Loucy (cell line): ENCODE results near the gene ZNF516.

Experiments used
- H2AFZ ChIP-seq: fragments of 200-600 bp; sonication (generic); 2 replicates; pipeline ENCODE4 v1.6.0; 2016; ENCODE audit warnings: antibody characterized with exemption, mild to moderate bottlenecking, low read length, moderate library complexity
- H3F3A ChIP-seq: fragments of 200-600 bp; 2 replicates; pipeline ENCODE4 v1.6.0; 2016; ENCODE audit warnings: antibody characterized with exemption, low read depth, mild to moderate bottlenecking
- H3K27me3 ChIP-seq: fragments of 200-600 bp; sonication (generic); 2 replicates; pipeline ENCODE4 v1.6.1; 2014; ENCODE audit warnings: low read length, mild to moderate bottlenecking; ENCODE audit not compliant: insufficient read depth, poor library complexity, severe bottlenecking
- H3K36me3 ChIP-seq: fragments of 200-600 bp; sonication (generic); 2 replicates; pipeline ENCODE4 v1.6.1; 2016; ENCODE audit warnings: low read length; ENCODE audit not compliant: insufficient read depth
- H3K4me1 ChIP-seq: fragments of 200-600 bp; sonication (generic); 2 replicates; pipeline ENCODE4 v1.5.1; 2014; ENCODE audit warnings: low read length, mild to moderate bottlenecking; ENCODE audit not compliant: insufficient read depth, poor library complexity, severe bottlenecking
- H3K4me2 ChIP-seq: fragments of 200-600 bp; sonication (generic); 2 replicates; pipeline ENCODE4 v1.6.0; 2014; ENCODE audit warnings: antibody characterized with exemption, low read length, low read depth, mild to moderate bottlenecking; ENCODE audit not compliant: poor library complexity, severe bottlenecking
- H3K4me3 ChIP-seq: fragments of 200-600 bp; sonication (generic); 2 replicates; pipeline ENCODE4 v1.5.1; 2014; ENCODE audit warnings: low read length, mild to moderate bottlenecking, mixed read lengths; ENCODE audit not compliant: poor library complexity, severe bottlenecking
- H3K79me2 ChIP-seq: fragments of 200-600 bp; sonication (generic); 2 replicates; pipeline ENCODE4 v1.6.1; 2014; ENCODE audit warnings: low read length; ENCODE audit not compliant: insufficient read depth
- H3K9ac ChIP-seq: fragments of 200-600 bp; sonication (generic); 2 replicates; pipeline ENCODE4 v1.6.0; 2014; ENCODE audit warnings: mild to moderate bottlenecking, low read depth, low read length, moderate library complexity; ENCODE audit not compliant: poor library complexity, severe bottlenecking
- H3K9me2 ChIP-seq: fragments of 200-600 bp; sonication (generic); replicated peaks from 2 replicates; pipeline ENCODE4 v1.6.1; 2016; ENCODE audit warnings: low read depth, low read length, mixed read lengths
- H3K9me3 ChIP-seq: fragments of 200-600 bp; sonication (generic); 2 replicates; pipeline ENCODE4 v1.6.1; 2014; ENCODE audit warnings: mild to moderate bottlenecking, antibody characterized with exemption, low read length, low read depth; ENCODE audit not compliant: insufficient read depth
- H4K20me1 ChIP-seq: fragments of 200-600 bp; sonication (generic); 2 replicates; pipeline ENCODE4 v1.6.0; 2014; ENCODE audit warnings: antibody characterized with exemption, low read length, mild to moderate bottlenecking; ENCODE audit not compliant: insufficient read depth, poor library complexity, severe bottlenecking
- EZH2phosphoT487 ChIP-seq: fragments of 200-600 bp; IDR thresholded peaks from 2 replicates; pipeline ENCODE4 v1.6.1; 2018; ENCODE audit warnings: antibody characterized with exemption, mild to moderate bottlenecking, moderate library complexity, borderline replicate concordance
- TF ChIP-seq, protein P1 (sequence below): fragments of 200-600 bp; sonication (generic); conservative IDR thresholded peaks from 2 replicates; pipeline ENCODE4 v1.5.1; 2014; ENCODE audit warnings: mild to moderate bottlenecking, antibody characterized with exemption, low read length

ZNF516 gene

DNA sequence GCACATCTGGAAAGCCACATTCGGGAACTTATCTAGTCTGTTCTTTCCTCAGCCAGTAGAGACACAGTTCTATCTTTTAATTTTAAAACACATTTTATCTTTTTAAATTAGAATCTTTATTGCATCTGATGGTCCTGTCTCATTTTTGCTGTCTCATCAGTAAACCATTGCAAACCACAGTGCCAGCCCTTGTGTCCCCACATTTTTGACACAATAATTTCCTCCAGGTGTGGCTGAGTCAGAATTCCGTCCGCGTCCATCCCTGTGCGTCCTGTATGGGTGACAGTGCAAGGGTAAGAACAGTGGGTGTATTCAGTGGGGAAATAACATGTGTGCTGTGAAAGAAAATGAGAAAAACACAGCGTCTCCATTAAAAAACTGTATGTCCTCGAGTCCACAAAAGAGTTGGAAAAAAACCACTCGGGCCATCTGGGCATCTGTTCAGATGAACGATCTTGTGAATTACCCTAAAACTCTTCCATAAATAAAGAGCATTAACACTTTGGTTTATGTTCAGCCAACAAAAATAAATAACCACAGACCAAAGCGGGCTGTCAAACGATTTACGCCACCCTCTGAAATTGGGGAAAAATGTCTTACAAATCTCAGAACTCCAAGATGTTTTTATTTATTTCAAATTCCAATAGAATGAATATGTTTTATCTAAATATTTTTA, 137.3 kb downstream of the ZNF516 start:
- no peaks in the 10 kb centered on the region for H3K9me2 ChIP-seq
- no peaks in the 10 kb centered on the region for H4K20me1 ChIP-seq
- no peaks in the 10 kb centered on the region for H3K4me1 ChIP-seq
- no peak overlapping the region for H2AFZ ChIP-seq
- no peaks in the 10 kb centered on the region for H3K27me3 ChIP-seq
- no peaks in the 10 kb centered on the region for H3F3A ChIP-seq
- no peak overlapping the region for H3K4me3 ChIP-seq
- TF ChIP-seq, protein P1, sequence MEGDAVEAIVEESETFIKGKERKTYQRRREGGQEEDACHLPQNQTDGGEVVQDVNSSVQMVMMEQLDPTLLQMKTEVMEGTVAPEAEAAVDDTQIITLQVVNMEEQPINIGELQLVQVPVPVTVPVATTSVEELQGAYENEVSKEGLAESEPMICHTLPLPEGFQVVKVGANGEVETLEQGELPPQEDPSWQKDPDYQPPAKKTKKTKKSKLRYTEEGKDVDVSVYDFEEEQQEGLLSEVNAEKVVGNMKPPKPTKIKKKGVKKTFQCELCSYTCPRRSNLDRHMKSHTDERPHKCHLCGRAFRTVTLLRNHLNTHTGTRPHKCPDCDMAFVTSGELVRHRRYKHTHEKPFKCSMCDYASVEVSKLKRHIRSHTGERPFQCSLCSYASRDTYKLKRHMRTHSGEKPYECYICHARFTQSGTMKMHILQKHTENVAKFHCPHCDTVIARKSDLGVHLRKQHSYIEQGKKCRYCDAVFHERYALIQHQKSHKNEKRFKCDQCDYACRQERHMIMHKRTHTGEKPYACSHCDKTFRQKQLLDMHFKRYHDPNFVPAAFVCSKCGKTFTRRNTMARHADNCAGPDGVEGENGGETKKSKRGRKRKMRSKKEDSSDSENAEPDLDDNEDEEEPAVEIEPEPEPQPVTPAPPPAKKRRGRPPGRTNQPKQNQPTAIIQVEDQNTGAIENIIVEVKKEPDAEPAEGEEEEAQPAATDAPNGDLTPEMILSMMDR, result no peak
- no peak for TF ChIP-seq EZH2phosphoT487
- H3K36me3 ChIP-seq, result no peaks in the 10 kb centered on the region
- H3K79me2 ChIP-seq, result no peaks in the 10 kb centered on the region
- no peak overlapping the region for H3K4me2 ChIP-seq
- H3K9me3 ChIP-seq, result no peaks in the 10 kb centered on the region
- H3K9ac ChIP-seq, result no peak overlapping the region

DNA sequence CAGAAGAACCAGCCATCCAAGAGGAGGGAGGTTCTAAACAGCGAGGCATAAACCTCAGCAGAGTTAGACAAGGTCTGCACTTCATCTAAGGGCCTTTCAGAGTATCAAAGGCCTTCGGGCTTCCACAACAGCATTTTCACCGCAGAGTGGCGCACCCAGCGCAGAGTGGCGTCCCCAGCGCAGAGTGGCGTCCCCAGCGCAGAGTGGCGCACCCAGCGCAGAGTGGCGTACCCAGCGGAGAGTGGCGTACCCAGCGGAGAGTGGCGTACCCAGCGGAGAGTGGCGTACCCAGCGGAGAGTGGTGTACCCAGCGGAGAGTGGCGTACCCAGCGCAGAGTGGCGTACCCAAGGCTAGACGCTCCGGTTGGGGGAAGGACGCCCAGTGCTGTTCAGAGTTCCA, 137.9 kb downstream of the ZNF516 start:
- no peaks in the 10 kb centered on the region for H3K9me3 ChIP-seq
- H3F3A ChIP-seq, result no peaks in the 10 kb centered on the region
- H3K4me1 ChIP-seq, result no peaks in the 10 kb centered on the region
- no peak overlapping the region for H3K4me2 ChIP-seq
- H4K20me1 ChIP-seq, result no peaks in the 10 kb centered on the region
- H3K36me3 ChIP-seq, result no peaks in the 10 kb centered on the region
- H3K4me3 ChIP-seq, result no peak overlapping the region
- H3K27me3 ChIP-seq, result no peaks in the 10 kb centered on the region
- H3K79me2 ChIP-seq, result no peaks in the 10 kb centered on the region
- no peak for TF ChIP-seq EZH2phosphoT487
- TF ChIP-seq, protein P1, result no peak
- H3K9ac ChIP-seq, result no peak overlapping the region
- H2AFZ ChIP-seq, result no peak overlapping the region
- no peaks in the 10 kb centered on the region for H3K9me2 ChIP-seq

DNA sequence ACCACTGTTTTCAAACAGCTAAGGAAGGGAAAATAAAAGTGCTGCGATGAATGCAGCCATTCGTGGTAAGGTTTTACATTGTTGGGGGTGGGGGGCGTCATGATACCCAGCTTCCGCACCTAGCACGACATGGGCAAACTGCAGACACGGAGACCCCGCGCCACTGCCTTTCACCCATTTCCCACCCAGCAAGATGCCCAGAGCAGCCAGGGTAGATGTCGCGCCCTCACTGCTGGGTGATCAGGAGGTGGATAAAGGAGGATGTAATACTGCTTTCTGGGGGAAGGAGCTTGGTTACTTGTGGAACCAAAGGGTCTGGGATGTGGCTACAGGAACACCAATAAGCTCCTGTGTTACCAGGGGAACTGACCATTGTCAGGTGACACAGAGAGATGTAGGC, 138.4 kb downstream of the ZNF516 start:
- H3K79me2 ChIP-seq, result no peaks in the 10 kb centered on the region
- no peaks in the 10 kb centered on the region for H3K9me2 ChIP-seq

More for the DNA sequence above, 138.4 kb downstream of the ZNF516 start:
- Histone ChIP-seq H3F3A (no peaks in the 10 kb centered on the region), H3K4me2 (no peak overlapping the region), H2AFZ (no peak overlapping the region), H3K9ac (no peak overlapping the region), H4K20me1 (no peaks in the 10 kb centered on the region), H3K36me3 (no peaks in the 10 kb centered on the region), H3K4me1 (no peaks in the 10 kb centered on the region), H3K9me3 (no peaks in the 10 kb centered on the region), H3K27me3 (no peaks in the 10 kb centered on the region), H3K4me3 (no peak overlapping the region)
- TF ChIP-seq, protein P1, result no peak
- no peak for TF ChIP-seq EZH2phosphoT487
